Measurements from ENCODE around the gene ZNF638. TPM values are rescaled to one million over a fixed set of nuclear protein-coding genes. Genes with fewer than 3 reads are reported as not detected.
"Not testable (repeated sequence)": the region's sequence is repeated elsewhere in the genome, so short reads cannot be mapped to it uniquely, and the experiment has no call there.

The ZNF638 gene
- total RNA-seq, 2 experiments from 2014 or later, result 65.5 to 68.2 TPM

DNA sequence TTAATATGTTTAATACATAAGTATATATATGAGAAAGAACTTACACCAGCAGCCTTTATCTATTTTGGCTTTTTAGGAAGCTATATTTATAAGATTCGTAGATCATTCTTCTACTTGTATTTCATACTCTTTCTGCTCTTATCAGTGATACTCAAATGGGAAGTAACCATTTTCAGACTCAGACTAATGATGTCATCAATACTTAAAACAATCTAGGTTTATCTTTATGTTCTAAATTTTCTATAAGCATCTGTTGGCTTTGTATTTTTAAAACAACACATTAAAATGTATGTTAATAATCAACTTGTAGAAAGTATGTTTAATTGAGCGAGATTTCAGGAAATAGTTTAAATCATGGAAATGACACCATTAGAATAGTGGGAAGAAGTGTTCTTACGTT lies 70.8 kb downstream of the ZNF638 start:
- Mint-ChIP-seq H3K27me3 (no peaks in the 10 kb centered on the region), H3K4me1 (no peaks in the 10 kb centered on the region), H3K9me3 (no peaks in the 10 kb centered on the region), H3K36me3 (peaks cover 15% of the 10 kb centered on the region), H3K27ac (no peak overlapping the region), H3K4me3 (no peak overlapping the region)
- DNase-seq, result no peak

DNA sequence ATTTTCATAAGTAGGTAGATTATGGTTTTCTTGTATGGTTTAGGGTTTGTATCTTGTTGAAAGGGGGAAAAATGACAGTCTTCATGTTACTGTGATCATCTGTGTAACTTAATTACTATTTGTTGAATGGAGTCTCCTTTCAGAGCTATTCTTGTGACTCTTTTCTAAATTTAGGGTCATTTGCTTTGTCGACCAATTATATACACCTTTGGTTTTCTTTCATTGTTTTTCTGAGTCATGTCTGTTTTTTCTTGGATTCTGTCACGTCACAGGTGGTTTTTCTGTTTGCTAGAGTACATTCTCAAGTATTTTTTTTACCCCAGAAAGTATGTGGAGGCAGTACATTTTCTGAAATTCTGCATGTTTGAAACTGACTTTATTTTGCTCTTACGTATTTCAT lies 78.0 kb downstream of the ZNF638 start:
- no peak for DNase-seq
- Mint-ChIP-seq H3K9me3 (peaks cover 1% of the 10 kb centered on the region), H3K27me3 (no peaks in the 10 kb centered on the region), H3K36me3 (peaks cover 30% of the 10 kb centered on the region), H3K4me1 (no peaks in the 10 kb centered on the region), H3K27ac (no peak overlapping the region), H3K4me3 (no peak overlapping the region)

- H3K27ac Mint-ChIP-seq, result no peak overlapping the region
- no peak for DNase-seq
Measured at GRCh38 chr2:71410696-71411095, 79.1 kb downstream of the ZNF638 start.

DNA sequence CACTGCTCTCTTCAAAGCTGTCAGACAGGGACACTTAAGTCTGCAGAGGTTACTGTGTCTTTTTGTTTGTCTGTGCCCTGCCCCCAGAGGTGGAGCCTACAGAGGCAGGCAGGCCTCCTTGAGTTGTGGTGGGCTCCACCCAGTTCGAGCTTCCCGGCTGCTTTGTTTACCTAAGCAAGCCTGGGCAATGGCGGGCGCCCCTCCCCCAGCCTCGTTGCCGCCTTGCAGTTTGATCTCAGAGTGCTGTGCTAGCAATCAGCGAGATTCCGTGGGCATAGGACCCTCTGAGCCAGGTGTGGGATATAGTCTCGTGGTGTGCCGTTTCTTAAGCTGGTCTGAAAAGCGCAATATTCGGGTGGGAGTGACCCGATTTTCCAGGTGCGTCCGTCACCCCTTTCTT lies 85.3 kb downstream of the ZNF638 start:
- peak overlapping the region; percentile 37 for H3K4me3 Mint-ChIP-seq
- H3K9me3 Mint-ChIP-seq, result not testable (repeated sequence)

More at GRCh38 chr2:71410696-71411095, 79.1 kb downstream of the ZNF638 start:
- Mint-ChIP-seq H3K27me3 (no peaks in the 10 kb centered on the region), H3K4me1 (no peaks in the 10 kb centered on the region), H3K36me3 (peaks cover 29% of the 10 kb centered on the region), H3K4me3 (no peak overlapping the region), H3K9me3 (peaks cover 1% of the 10 kb centered on the region)

DNA sequence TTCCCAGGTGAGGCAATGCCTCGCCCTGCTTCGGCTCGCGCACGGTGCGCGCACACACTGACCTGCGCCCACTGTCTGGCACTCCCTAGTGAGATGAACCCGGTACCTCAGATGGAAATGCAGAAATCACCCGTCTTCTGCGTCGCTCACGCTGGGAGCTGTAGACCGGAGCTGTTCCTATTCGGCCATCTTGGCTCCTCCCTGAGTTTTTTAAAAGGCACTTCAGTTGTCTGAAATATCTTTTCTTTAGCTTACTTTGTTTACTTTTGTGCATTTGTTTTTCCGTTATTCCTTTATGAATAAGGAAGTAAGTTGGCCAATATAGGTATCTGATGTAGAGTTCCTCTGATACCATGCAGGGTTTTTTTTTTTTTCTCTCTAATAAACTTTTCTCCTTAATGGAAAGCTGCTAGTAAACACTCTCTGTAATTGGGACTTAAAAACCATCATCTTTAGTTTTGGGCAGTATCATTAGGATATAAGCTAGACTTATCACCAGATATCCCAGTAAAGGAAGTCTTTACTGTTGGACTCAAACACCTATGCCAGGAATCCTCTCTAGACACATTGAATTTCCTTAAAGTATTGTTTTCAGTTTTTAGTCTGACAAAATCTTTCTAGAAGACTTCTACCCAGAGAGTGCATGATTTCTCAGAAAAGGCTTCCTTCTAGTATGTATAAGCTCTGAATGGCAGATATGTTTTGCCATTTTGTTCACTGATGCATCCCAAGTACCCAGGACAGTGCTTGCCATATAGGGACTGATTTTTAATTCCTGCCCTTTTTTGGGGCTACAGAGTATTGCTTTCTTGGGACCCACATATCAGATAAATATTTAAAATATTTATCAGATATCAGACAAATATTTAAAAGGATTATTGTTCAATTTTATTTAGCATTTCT lies 86.0 kb downstream of the ZNF638 start:
- DNase-seq, result no peak
- H3K9me3 Mint-ChIP-seq, result no peaks in the 10 kb centered on the region
- peaks cover 9% of the 10 kb centered on the region for H3K36me3 Mint-ChIP-seq

More for the DNA sequence above, 85.3 kb downstream of the ZNF638 start:
- not testable (repeated sequence) for H3K4me1 Mint-ChIP-seq, H3K36me3 Mint-ChIP-seq, DNase-seq, H3K27me3 Mint-ChIP-seq, H3K27ac Mint-ChIP-seq

DNA sequence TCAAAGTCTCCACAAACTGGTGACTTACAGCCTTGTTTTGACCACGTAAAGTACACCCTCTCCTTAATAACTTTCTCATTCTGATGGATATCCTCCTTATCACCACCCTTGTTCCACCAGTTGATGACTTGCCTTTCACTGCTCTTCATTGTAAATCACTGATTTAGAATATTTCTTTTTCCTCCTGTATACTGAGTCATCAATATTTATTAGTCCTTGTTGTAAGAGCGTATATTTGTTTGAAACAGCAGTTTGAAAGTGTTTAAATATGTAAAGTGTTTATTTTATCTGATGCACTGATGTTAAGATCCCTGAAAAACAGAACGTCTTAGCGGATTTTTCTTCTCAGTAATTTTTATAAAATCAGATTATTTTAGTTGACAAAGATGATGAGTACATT lies 87.6 kb downstream of the ZNF638 start:
- Mint-ChIP-seq H3K36me3 (peaks cover 14% of the 10 kb centered on the region), H3K4me1 (peaks cover 9% of the 10 kb centered on the region), H3K9me3 (no peaks in the 10 kb centered on the region), H3K27me3 (no peaks in the 10 kb centered on the region), H3K27ac (no peak overlapping the region), H3K4me3 (no peak overlapping the region)
- DNase-seq, result no peak

More for the DNA sequence above, 86.0 kb downstream of the ZNF638 start:
- peak overlapping the region; percentile 75 for H3K4me3 Mint-ChIP-seq
- no peaks in the 10 kb centered on the region for H3K27me3 Mint-ChIP-seq
- H3K4me1 Mint-ChIP-seq, result peaks cover 9% of the 10 kb centered on the region
- peak overlapping the region; percentile 77 for H3K27ac Mint-ChIP-seq

DNA sequence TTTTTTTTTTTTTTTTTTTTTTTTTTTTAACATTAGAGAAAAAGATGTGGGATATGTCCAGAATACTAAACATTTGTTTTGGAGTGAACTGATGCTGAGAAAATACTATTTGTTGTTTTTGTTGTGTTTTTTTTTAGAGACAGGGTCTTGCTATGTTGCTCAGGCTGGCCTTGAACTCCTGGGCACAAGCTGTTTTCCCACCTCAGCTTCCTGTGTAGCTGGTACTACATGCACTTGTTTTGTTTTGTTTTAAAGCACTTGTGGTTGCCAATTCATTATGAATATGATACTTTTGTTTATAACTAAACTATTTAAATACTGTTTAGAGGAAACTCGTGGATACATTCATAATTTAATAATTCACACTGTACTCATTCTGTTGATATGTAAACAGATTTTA lies 88.4 kb downstream of the ZNF638 start:
- no peak for DNase-seq
- Mint-ChIP-seq H3K27me3 (no peaks in the 10 kb centered on the region), H3K4me3 (no peak overlapping the region), H3K9me3 (no peaks in the 10 kb centered on the region), H3K36me3 (peaks cover 20% of the 10 kb centered on the region), H3K4me1 (peaks cover 9% of the 10 kb centered on the region), H3K27ac (no peak overlapping the region)

DNA sequence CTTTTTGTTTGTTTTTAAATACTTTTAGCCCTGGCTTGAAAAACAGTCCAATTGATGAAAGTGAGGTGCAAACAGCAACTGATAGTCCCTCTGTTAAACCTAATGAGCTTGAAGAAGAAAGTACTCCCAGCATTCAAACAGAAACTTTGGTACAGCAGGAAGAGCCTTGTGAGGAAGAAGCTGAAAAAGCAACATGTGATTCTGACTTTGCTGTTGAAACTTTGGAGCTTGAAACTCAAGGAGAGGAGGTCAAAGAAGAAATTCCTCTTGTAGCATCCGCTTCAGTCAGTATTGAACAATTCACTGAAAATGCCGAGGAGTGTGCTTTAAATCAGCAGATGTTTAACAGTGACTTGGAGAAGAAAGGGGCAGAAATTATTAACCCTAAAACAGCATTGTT lies 91.2 kb downstream of the ZNF638 start:
- peaks cover 3% of the 10 kb centered on the region for H3K4me1 Mint-ChIP-seq
- no peaks in the 10 kb centered on the region for H3K9me3 Mint-ChIP-seq
- DNase-seq, result no peak
- H3K27me3 Mint-ChIP-seq, result no peaks in the 10 kb centered on the region
- H3K4me3 Mint-ChIP-seq, result no peak overlapping the region
- no peak overlapping the region for H3K27ac Mint-ChIP-seq
- peaks cover 31% of the 10 kb centered on the region for H3K36me3 Mint-ChIP-seq

GRCh38 chr2:71423817-71424420 lies 92.3 kb downstream of the ZNF638 start:
- Mint-ChIP-seq H3K4me1 (peaks cover 3% of the 10 kb centered on the region), H3K36me3 (peaks cover 32% of the 10 kb centered on the region), H3K27me3 (no peaks in the 10 kb centered on the region), H3K27ac (no peak overlapping the region), H3K9me3 (no peaks in the 10 kb centered on the region), H3K4me3 (no peak overlapping the region)
- no peak for DNase-seq

- Mint-ChIP-seq H3K9me3 (no peaks in the 10 kb centered on the region), H3K36me3 (peaks cover 34% of the 10 kb centered on the region), H3K27ac (no peak overlapping the region), H3K4me3 (no peak overlapping the region), H3K27me3 (no peaks in the 10 kb centered on the region), H3K4me1 (no peaks in the 10 kb centered on the region)
- DNase-seq, result no peak
Measured at GRCh38 chr2:71426721-71427120, 95.1 kb downstream of the ZNF638 start.

- no peak overlapping the region for H3K4me3 Mint-ChIP-seq
- H3K4me1 Mint-ChIP-seq, result no peaks in the 10 kb centered on the region
- DNase-seq, result no peak
- no peaks in the 10 kb centered on the region for H3K9me3 Mint-ChIP-seq
- no peaks in the 10 kb centered on the region for H3K27me3 Mint-ChIP-seq
- H3K36me3 Mint-ChIP-seq, result peaks cover 32% of the 10 kb centered on the region
- no peak overlapping the region for H3K27ac Mint-ChIP-seq
Measured at GRCh38 chr2:71428472-71429383, 97.1 kb downstream of the ZNF638 start.

- not testable (repeated sequence) for DNase-seq, H3K27ac Mint-ChIP-seq, H3K4me1 Mint-ChIP-seq, H3K36me3 Mint-ChIP-seq, H3K4me3 Mint-ChIP-seq, H3K27me3 Mint-ChIP-seq, H3K9me3 Mint-ChIP-seq
Measured at GRCh38 chr2:71445142-71445541, 113.6 kb downstream of the ZNF638 start.

DNA sequence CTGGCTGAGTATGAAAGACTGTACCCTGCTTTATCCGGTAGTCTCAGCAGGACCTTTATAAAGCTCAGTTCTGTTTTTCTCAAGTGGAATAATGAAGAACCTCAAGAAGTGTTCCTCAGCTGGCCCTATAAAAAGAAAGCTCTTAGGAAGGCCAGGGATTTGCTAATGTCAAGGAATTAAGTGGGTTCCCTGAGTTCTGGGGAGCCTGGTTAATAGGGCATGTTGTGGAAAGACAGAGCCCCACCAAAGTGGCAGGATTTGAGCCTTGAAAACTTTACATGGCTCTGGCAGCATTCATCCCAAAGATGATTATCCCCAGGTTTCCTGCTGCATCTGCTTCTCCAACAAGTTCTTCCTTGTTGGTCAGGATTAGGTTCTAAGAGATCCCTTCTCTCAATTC lies 114.9 kb downstream of the ZNF638 start:
- Mint-ChIP-seq H3K4me1 (no peaks in the 10 kb centered on the region), H3K4me3 (no peak overlapping the region), H3K27ac (no peak overlapping the region), H3K9me3 (no peaks in the 10 kb centered on the region), H3K36me3 (peaks cover 3% of the 10 kb centered on the region), H3K27me3 (no peaks in the 10 kb centered on the region)
- no peak for DNase-seq

DNA sequence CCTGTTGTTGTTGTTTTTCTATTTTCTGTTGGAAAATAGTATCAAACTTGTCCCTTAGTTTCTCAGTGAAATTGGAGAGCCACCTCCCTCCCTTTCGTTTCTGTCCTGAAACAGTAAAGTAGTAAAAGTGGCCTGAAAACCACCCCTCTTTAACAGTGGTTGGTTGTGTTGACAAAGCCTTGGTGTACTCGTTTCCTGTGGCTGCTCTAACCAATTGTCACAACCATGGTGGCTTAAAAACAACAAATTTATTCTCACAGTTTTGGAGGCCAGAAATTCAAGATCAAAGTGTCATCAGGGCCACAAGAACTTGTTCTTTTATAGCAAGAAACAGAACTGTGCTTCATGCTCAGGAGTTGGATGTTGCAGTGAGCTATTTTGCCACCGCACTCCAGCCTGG lies 117.8 kb downstream of the ZNF638 start:
- Mint-ChIP-seq H3K4me1 (peaks cover 5% of the 10 kb centered on the region), H3K27me3 (peaks cover 18% of the 10 kb centered on the region), H3K9me3 (no peaks in the 10 kb centered on the region), H3K27ac (no peak overlapping the region), H3K36me3 (no peaks in the 10 kb centered on the region), H3K4me3 (no peak overlapping the region)
- no peak for DNase-seq

DNA sequence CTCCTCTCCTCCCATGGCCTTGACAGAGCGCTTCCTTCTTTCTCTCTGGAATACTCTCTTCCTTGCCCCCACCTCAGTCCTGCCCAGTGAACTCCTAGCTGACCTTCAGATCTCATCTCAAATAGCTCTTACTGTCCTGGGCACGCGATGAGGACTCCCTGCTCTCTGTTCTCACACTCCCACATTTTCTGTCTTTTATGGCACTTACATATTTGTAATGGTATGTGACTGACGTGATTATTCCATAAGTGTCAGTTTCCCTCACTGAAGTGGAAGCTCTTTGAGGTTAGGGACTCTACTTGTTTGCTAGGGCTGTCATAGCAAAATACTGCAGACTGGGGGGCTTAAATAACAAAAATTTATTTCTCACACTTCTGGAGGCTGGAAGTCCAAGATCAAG lies 120.1 kb downstream of the ZNF638 start:
- no peak overlapping the region for H3K4me3 Mint-ChIP-seq
- H3K9me3 Mint-ChIP-seq, result no peaks in the 10 kb centered on the region
- H3K27ac Mint-ChIP-seq, result no peak overlapping the region
- peaks cover 39% of the 10 kb centered on the region for H3K27me3 Mint-ChIP-seq
- H3K4me1 Mint-ChIP-seq, result peaks cover 5% of the 10 kb centered on the region
- no peak for DNase-seq
- peaks cover 1% of the 10 kb centered on the region for H3K36me3 Mint-ChIP-seq
